Ovary (tissue), 9 donors: ENCODE data around the gene TFF2. TPM values are rescaled to one million over a fixed set of nuclear protein-coding genes. Genes with fewer than 3 reads are reported as not detected.

Experiments used
- DNase-seq, 5 donors: peaks; one replicate each; pipeline ENCODE4 v3.0.0-alpha.2; 2019 to 2020
- H3K27ac ChIP-seq, 2 donors: fragments of 200-600 bp; one replicate each; pipeline versions ENCODE4 v1.5.1 to v1.8.0; 2019 to 2022
- H3K27me3 ChIP-seq: fragments of 200-600 bp; one replicate; pipeline ENCODE4 v1.8.0; 2022
- H3K36me3 ChIP-seq: fragments of 200-600 bp; sonication (generic); one replicate; pipeline ENCODE4 v1.5.1; 2019
- H3K4me1 ChIP-seq: one replicate; pipeline ENCODE4 v1.8.1; 2013; ENCODE audit warnings: mild to moderate bottlenecking, moderate library complexity; ENCODE audit not compliant: insufficient read depth
- H3K4me3 ChIP-seq: fragments of 200-600 bp; sonication (generic); one replicate; pipeline ENCODE4 v1.5.1; 2017
- H3K9me3 ChIP-seq, 2 donors: fragments of 200-600 bp in 1 of 2; sonication (generic) in 1 of 2; one replicate each; pipeline versions ENCODE4 v1.5.1 to v1.8.1; 2013 to 2019; ENCODE audit warnings: mild to moderate bottlenecking in 1 of 2, moderate library complexity in 1 of 2
- CTCF ChIP-seq, 3 donors: fragments of 450-650 bp in 2 of 3; fragments of 200-600 bp in 1 of 3; IDR thresholded peaks; one replicate each; pipeline versions ENCODE4 v1.5.1 to v1.8.0; 2016 to 2022; ENCODE audit warnings: antibody characterized with exemption in 3 of 3, mild to moderate bottlenecking in 1 of 3
- EP300 ChIP-seq: sonication (generic); formaldehyde crosslinking; IDR thresholded peaks from one replicate; pipeline ENCODE4 v1.6.1; 2017; ENCODE audit warnings: antibody characterized with exemption
- POLR2A ChIP-seq: fragments of 450-650 bp; IDR thresholded peaks from one replicate; pipeline ENCODE4 v1.6.1; 2017; ENCODE audit warnings: antibody characterized with exemption, mild to moderate bottlenecking, moderate library complexity
- WGBS, 3 donors: extraction: QIAGEN DNeasy Blood & Tissue Kit in 1 of 3; methylation state at CpG; one replicate each; pipeline versions ENCODE4 v1.1.5 to v1.1.7; 2013 to 2017; 5-methylcytosine and 5-hydroxymethylcytosine counted together
- intact Hi-C, 4 donors: fragments of 100-400 bp; cut with DNase I; formaldehyde crosslinking; loops; one replicate each; pipeline versions ENCODE4 v1.11.0 to v1.15.1; 2022 to 2023
- polyA plus RNA-seq, 2 donors: library from polyadenylated mRNA; stranded (reverse); fragments of 200-250 nt in 1 of 2; fragments of 350-450 nt in 1 of 2; fragmentation: Illumina TruSeq in 1 of 2; extraction: RNeasy Lipid Tissue Mini Kit (QIAGEN cat#74804) in 1 of 2; gene quantifications; one replicate each; pipeline ENCODE4 v1.2.3, GENCODE V29; 2013 to 2014
- total RNA-seq, 7 donors: library from RNA; depleted of rRNA in 2 of 7; stranded (reverse); fragments of >200 nt in 2 of 7; fragmentation: NEBNext Ultra II Directional in 3 of 7; extraction: Animal tissue kit (Norgen Biotek cat#: 25700) in 3 of 7; gene quantifications; one replicate each; pipeline versions ENCODE4 v1.1.0 to v1.2.4, GENCODE V29; 2016 to 2023
- donor health status: DM: no; HTN: no; CAD: no; lungs with moderate emphysema.
- donor health status: DM: no; HTN: no; CAD: no.
- donor health status: Bipolar disorder and iron deficiency.
- donor health status: DM: yes; HTN: yes; CAD: no.
- donor health status: DM: no; HTN: no; CAD: no.
- donor health status: DM: yes; HTN: yes; CAD: no.

The TFF2 gene
- total and polyA plus RNA-seq, 9 donors = 0.31 to 3.7 TPM; not detected in 7

- no peak for TF ChIP-seq POLR2A
- intact Hi-C loops = no loop called here
- WGBS, 3 donors = 86 to 91% (median 88%) methylated on average over 5 of the region's 5 CpGs
- Histone ChIP-seq H3K27me3 (no peaks in the 10 kb centered on the region), H3K27ac (no peak overlapping the region), H3K9me3 (peaks cover 0 to 5% of the 10 kb centered on the region in 2 donors), H3K4me1 (no peaks in the 10 kb centered on the region), H3K36me3 (no peaks in the 10 kb centered on the region), H3K4me3 (no peak overlapping the region)
- DNase-seq = peak in 1 of 5 donors; percentile 3
Measured at GRCh38 chr21:42353623-42354022, 2.8 kb upstream of the TFF2 start.

- no peaks in the 10 kb centered on the region for H3K4me1 ChIP-seq
- H3K36me3 ChIP-seq = no peaks in the 10 kb centered on the region
- H3K4me3 ChIP-seq = no peak overlapping the region
- peak in 1 of 5 donors; percentile 16 for DNase-seq
- no peak overlapping the region for H3K27ac ChIP-seq
- intact Hi-C loops = no loop called here
- peaks cover 0 to 5% of the 10 kb centered on the region in 2 donors for H3K9me3 ChIP-seq
- no peak for TF ChIP-seq CTCF (IDR thresholded peaks at IDR 0.05)
- no peak for TF ChIP-seq POLR2A
- TF ChIP-seq EP300 = no peak
- WGBS, 3 donors = 88 to 93% (median 92%) methylated on average over 14 of the region's 14 CpGs
- H3K27me3 ChIP-seq = no peaks in the 10 kb centered on the region
Measured at GRCh38 chr21:42352441-42353095, 1.8 kb upstream of the TFF2 start.

- no peak for TF ChIP-seq POLR2A
- no peak for TF ChIP-seq CTCF (IDR thresholded peaks at IDR 0.05)
- no peak for TF ChIP-seq EP300
- no peak overlapping the region for H3K4me3 ChIP-seq
- no peaks in the 10 kb centered on the region for H3K36me3 ChIP-seq
- no peaks in the 10 kb centered on the region for H3K4me1 ChIP-seq
- H3K27me3 ChIP-seq = no peaks in the 10 kb centered on the region
- H3K9me3 ChIP-seq = peaks cover 0 to 2% of the 10 kb centered on the region in 2 donors
- intact Hi-C loops = no loop called here
- no peak overlapping the region for H3K27ac ChIP-seq
- peak in 1 of 5 donors; percentile 8 for DNase-seq
- WGBS, 3 donors = 84 to 86% (median 86%) methylated on average over 11 of the region's 11 CpGs
Measured at GRCh38 chr21:42351626-42352440, 1.0 kb upstream of the TFF2 start.

GRCh38 chr21:42350318-42350910, 380 bp downstream of the TFF2 start:
- no peak overlapping the region for H3K4me3 ChIP-seq
- WGBS, 3 donors = 11 to 19% (median 16%) methylated on average over 11 of the region's 11 CpGs
- intact Hi-C loops = no loop called here
- no peak overlapping the region for H3K27ac ChIP-seq
- TF ChIP-seq POLR2A = no peak
- no peak for TF ChIP-seq CTCF (IDR thresholded peaks at IDR 0.05)
- no peak for TF ChIP-seq EP300
- H3K4me1 ChIP-seq = no peaks in the 10 kb centered on the region
- no peak for DNase-seq
- no peaks in the 10 kb centered on the region for H3K27me3 ChIP-seq
- H3K36me3 ChIP-seq = no peaks in the 10 kb centered on the region
- no peaks in the 10 kb centered on the region for H3K9me3 ChIP-seq
